ENCODE data around the gene MGAT3.

Gene MGAT3

GRCh38 chr22:39427751-39428596 is 28.8 kb upstream of the MGAT3 start:
- no peak for DNase-seq (ENCODE audit: low read depth in 1 of 2, low spot score in 1 of 2)

GRCh38 chr22:39428597-39429071 is 28.2 kb upstream of the MGAT3 start:
- DNase-seq (ENCODE audit: low read depth in 1 of 2, low spot score in 1 of 2): no peak

GRCh38 chr22:39429186-39429585 is 27.6 kb upstream of the MGAT3 start:
- no peak for DNase-seq (ENCODE audit: low read depth in 1 of 2, low spot score in 1 of 2)

- DNase-seq (ENCODE audit: low read depth in 1 of 2, low spot score in 1 of 2): no peak
Measured at GRCh38 chr22:39429916-39430575, 26.8 kb upstream of the MGAT3 start.

GRCh38 chr22:39430576-39431150 is 26.1 kb upstream of the MGAT3 start:
- no peak for DNase-seq (ENCODE audit: low read depth in 1 of 2, low spot score in 1 of 2)

- no peak for DNase-seq (ENCODE audit: low read depth in 1 of 2, low spot score in 1 of 2)
Measured at GRCh38 chr22:39431216-39431801, 25.5 kb upstream of the MGAT3 start.

GRCh38 chr22:39431821-39432251 is 25.0 kb upstream of the MGAT3 start:
- no peak for DNase-seq (ENCODE audit: low read depth in 1 of 2, low spot score in 1 of 2)

- DNase-seq (ENCODE audit: low read depth in 1 of 2, low spot score in 1 of 2): no peak
Measured at GRCh38 chr22:39432361-39432811, 24.4 kb upstream of the MGAT3 start.

GRCh38 chr22:39433476-39434242 is 23.2 kb upstream of the MGAT3 start:
- DNase-seq (ENCODE audit: low read depth in 1 of 2, low spot score in 1 of 2): no peak

- DNase-seq (ENCODE audit: low read depth in 1 of 2, low spot score in 1 of 2): no peak
Measured at GRCh38 chr22:39434243-39434653, 22.6 kb upstream of the MGAT3 start.

- no peak for DNase-seq (ENCODE audit: low read depth in 1 of 2, low spot score in 1 of 2)
Measured at GRCh38 chr22:39434721-39435120, 22.1 kb upstream of the MGAT3 start.

- DNase-seq (ENCODE audit: low read depth in 1 of 2, low spot score in 1 of 2): no peak
Measured at GRCh38 chr22:39435616-39436015, 21.2 kb upstream of the MGAT3 start.

GRCh38 chr22:39437791-39438704 is 18.8 kb upstream of the MGAT3 start:
- no peak for DNase-seq (ENCODE audit: low read depth in 1 of 2, low spot score in 1 of 2)

- DNase-seq (ENCODE audit: low read depth in 1 of 2, low spot score in 1 of 2): no peak
Measured at GRCh38 chr22:39439170-39439569, 17.6 kb upstream of the MGAT3 start.

- no peak for DNase-seq (ENCODE audit: low read depth in 1 of 2, low spot score in 1 of 2)
Measured at GRCh38 chr22:39443398-39443797, 13.4 kb upstream of the MGAT3 start.

GRCh38 chr22:39444247-39444800 is 12.5 kb upstream of the MGAT3 start:
- DNase-seq (ENCODE audit: low read depth in 1 of 2, low spot score in 1 of 2): no peak

GRCh38 chr22:39444937-39445465 is 11.8 kb upstream of the MGAT3 start:
- DNase-seq (ENCODE audit: low read depth in 1 of 2, low spot score in 1 of 2): no peak

GRCh38 chr22:39445678-39446077 is 11.1 kb upstream of the MGAT3 start:
- DNase-seq (ENCODE audit: low read depth in 1 of 2, low spot score in 1 of 2): no peak

- no peak for DNase-seq (ENCODE audit: low read depth in 1 of 2, low spot score in 1 of 2)
Measured at GRCh38 chr22:39446239-39446721, 10.5 kb upstream of the MGAT3 start.
